ENCODE results near the gene EDC3.
"Not testable (repeated sequence)": the region's sequence is repeated elsewhere in the genome, so short reads cannot be mapped to it uniquely, and the experiment has no call there.

EDC3 gene

GRCh38 chr15:74663303-74664027 lies 32.4 kb downstream of the EDC3 start:
- H3K4me3 ChIP-seq (ENCODE audit: low read depth, low read length) = no peak overlapping the region
- DNase-seq (ENCODE audit: low read depth, low spot score) = no peak
- no peak for TF ChIP-seq CTCF (IDR thresholded peaks at IDR 0.05; ENCODE audit: low read depth, low read length)
- in situ Hi-C loops (cut with HindIII; ENCODE audit: low sequenced_read_pairs) = no loop called here

GRCh38 chr15:74662064-74662860 lies 33.6 kb downstream of the EDC3 start:
- DNase-seq (ENCODE audit: low read depth, low spot score) = no peak
- in situ Hi-C loops (cut with HindIII; ENCODE audit: low sequenced_read_pairs) = no loop called here
- no peak for TF ChIP-seq CTCF (IDR thresholded peaks at IDR 0.05; ENCODE audit: low read depth, low read length)

GRCh38 chr15:74661280-74661679 lies 34.5 kb downstream of the EDC3 start:
- H3K4me3 ChIP-seq (ENCODE audit: low read depth, low read length); in situ Hi-C loops (cut with HindIII; ENCODE audit: low sequenced_read_pairs); DNase-seq (ENCODE audit: low read depth, low spot score): not testable (repeated sequence)

More at GRCh38 chr15:74662064-74662860, 33.6 kb downstream of the EDC3 start:
- no peak overlapping the region for H3K4me3 ChIP-seq (ENCODE audit: low read depth, low read length)

GRCh38 chr15:74657846-74658245 lies 38.0 kb downstream of the EDC3 start:
- no peak for TF ChIP-seq CTCF (IDR thresholded peaks at IDR 0.05; ENCODE audit: low read depth, low read length)
- DNase-seq (ENCODE audit: low read depth, low spot score) = no peak
- in situ Hi-C loops (cut with HindIII; ENCODE audit: low sequenced_read_pairs) = no loop called here
- H3K4me3 ChIP-seq (ENCODE audit: low read depth, low read length) = no peak overlapping the region

GRCh38 chr15:74656935-74657535 lies 38.8 kb downstream of the EDC3 start:
- H3K4me3 ChIP-seq (ENCODE audit: low read depth, low read length) = no peak overlapping the region
- in situ Hi-C loops (cut with HindIII; ENCODE audit: low sequenced_read_pairs) = no loop called here
- DNase-seq (ENCODE audit: low read depth, low spot score) = no peak
- TF ChIP-seq CTCF (IDR thresholded peaks at IDR 0.05; ENCODE audit: low read depth, low read length) = no peak

- in situ Hi-C loops (cut with HindIII; ENCODE audit: low sequenced_read_pairs) = no loop called here
- no peak overlapping the region for H3K4me3 ChIP-seq (ENCODE audit: low read depth, low read length)
- peak; percentile 53 for DNase-seq (ENCODE audit: low read depth, low spot score)
- no peak for TF ChIP-seq CTCF (IDR thresholded peaks at IDR 0.05; ENCODE audit: low read depth, low read length)
Observed at GRCh38 chr15:74655424-74655823, 40.4 kb downstream of the EDC3 start.
